ENCODE measurements around the gene OAF. TPM values are rescaled to one million over a fixed set of nuclear protein-coding genes. Genes with fewer than 3 reads are reported as not detected.

OAF gene
- total and polyA plus RNA-seq, 9 of the 15 experiments (the other 6 are each of a cell fraction or from before 2014, with no cell fraction given): 1.1 to 21.6 (median 7.5) TPM

DNA sequence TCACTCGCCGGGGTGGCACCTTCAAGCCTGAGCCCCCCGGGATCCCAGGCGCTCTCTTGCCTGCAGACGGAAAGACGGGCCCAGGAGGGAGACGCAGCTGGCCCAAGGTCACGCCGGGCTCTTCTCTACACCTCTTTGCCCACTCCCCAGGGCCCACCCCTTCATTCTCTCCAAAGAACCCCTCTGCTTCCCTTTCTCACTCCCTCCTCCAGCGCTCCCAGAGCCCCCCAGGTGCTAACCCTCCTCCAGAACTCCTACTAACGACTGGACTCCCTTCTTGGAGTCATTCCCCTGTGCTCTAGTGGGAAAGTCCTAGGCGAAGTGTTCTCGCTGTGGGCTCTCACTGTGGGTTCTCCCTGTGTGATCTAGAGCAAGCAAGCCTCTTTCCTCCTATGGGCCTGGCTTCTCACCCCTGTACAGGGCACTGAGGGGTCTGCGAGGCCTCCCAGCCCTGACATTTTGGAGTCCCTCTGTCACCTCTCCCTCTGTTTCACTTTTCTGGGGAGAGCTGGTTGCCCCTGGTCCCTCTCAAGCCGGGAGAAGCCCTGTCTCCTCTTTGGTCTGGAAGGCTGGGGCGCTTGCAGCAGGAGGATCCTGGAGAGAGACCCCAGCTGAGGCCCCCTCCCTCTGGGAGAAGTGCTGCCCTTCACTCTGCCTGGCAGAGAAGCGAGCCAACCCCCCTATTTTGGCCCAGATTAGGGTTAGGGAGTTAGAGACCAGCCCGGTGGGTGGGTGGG is 858 bp downstream of the OAF start (continued):
- TF ChIP-seq CBX8 (IDR thresholded peaks at IDR 0.05; ENCODE audit: borderline replicate concordance, extremely low read depth, low read depth, low read length, poor library complexity, severe bottlenecking) (no peak), SIN3A (IDR thresholded peaks at IDR 0.05; ENCODE audit: borderline replicate concordance in 2 of 2, control insufficient read depth in 1 of 2, low read depth in 2 of 2, low read length in 2 of 2) (no peak), MAFG (tag; conservative IDR thresholded peaks at IDR 0.05) (no peak), NCOA6 (IDR thresholded peaks at IDR 0.05) (peak; percentile 64), NR2F6 (CRISPR knock-in tag; IDR thresholded peaks at IDR 0.05) (no peak), ZNF143 (CRISPR knock-in tag; IDR thresholded peaks at IDR 0.05) (no peak)
- TF ChIP-seq, protein P1, sequence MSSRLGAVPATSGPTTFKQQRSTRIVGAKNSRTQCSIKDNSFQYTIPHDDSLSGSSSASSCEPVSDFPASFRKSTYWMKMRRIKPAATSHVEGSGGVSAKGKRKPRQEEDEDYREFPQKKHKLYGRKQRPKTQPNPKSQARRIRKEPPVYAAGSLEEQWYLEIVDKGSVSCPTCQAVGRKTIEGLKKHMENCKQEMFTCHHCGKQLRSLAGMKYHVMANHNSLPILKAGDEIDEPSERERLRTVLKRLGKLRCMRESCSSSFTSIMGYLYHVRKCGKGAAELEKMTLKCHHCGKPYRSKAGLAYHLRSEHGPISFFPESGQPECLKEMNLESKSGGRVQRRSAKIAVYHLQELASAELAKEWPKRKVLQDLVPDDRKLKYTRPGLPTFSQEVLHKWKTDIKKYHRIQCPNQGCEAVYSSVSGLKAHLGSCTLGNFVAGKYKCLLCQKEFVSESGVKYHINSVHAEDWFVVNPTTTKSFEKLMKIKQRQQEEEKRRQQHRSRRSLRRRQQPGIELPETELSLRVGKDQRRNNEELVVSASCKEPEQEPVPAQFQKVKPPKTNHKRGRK (tag; IDR thresholded peaks at IDR 0.05): no peak

Measured in K562 (cell line).